Activated gamma-delta T cell treated with anti-CD3 and anti-CD28 coated beads, Interleukin-2, amount 50 U/mL, for 16 hours (primary cell): ENCODE measurements around the gene IL12RB1.
"Not testable (repeated sequence)": the region's sequence is repeated elsewhere in the genome, so short reads cannot be mapped to it uniquely, and the experiment has no call there.

Source experiments
- DNase-seq: peaks from one replicate; pipeline ENCODE4 v3.0.0-alpha.2; 2020; ENCODE audit warnings: low read depth

Gene IL12RB1

GRCh38 chr19:18110609-18111232, 24.0 kb upstream of the IL12RB1 start:
- no peak for DNase-seq

- DNase-seq = no peak
These were observed 23.2 kb upstream of the IL12RB1 start for GRCh38 chr19:18109733-18110608.

- no peak for DNase-seq
These were observed 22.6 kb upstream of the IL12RB1 start for GRCh38 chr19:18109341-18109732.

- no peak for DNase-seq
These were observed 22.2 kb upstream of the IL12RB1 start for GRCh38 chr19:18108897-18109296.

- DNase-seq = no peak
These were observed 20.5 kb upstream of the IL12RB1 start for GRCh38 chr19:18107235-18107634.

GRCh38 chr19:18105259-18105658, 18.5 kb upstream of the IL12RB1 start:
- not testable (repeated sequence) for DNase-seq

- DNase-seq = no peak
These were observed 18.0 kb upstream of the IL12RB1 start for GRCh38 chr19:18104793-18105131.

GRCh38 chr19:18102916-18103542, 16.3 kb upstream of the IL12RB1 start:
- DNase-seq = no peak

- DNase-seq = no peak
These were observed 14.5 kb upstream of the IL12RB1 start for GRCh38 chr19:18101268-18101667.

- no peak for DNase-seq
These were observed 14.0 kb upstream of the IL12RB1 start for GRCh38 chr19:18100710-18101109.

- no peak for DNase-seq
These were observed 12.9 kb upstream of the IL12RB1 start for GRCh38 chr19:18099623-18099995.

- DNase-seq = no peak
These were observed 12.3 kb upstream of the IL12RB1 start for GRCh38 chr19:18098891-18099622.

GRCh38 chr19:18097993-18098890, 11.5 kb upstream of the IL12RB1 start:
- DNase-seq = no peak

GRCh38 chr19:18097217-18097992, 10.7 kb upstream of the IL12RB1 start, which contains the start of gene MAST3:
Gene MAST3, plus strand, starts transcription at chr19:18097778. Its CDS starts 15 bp downstream, at chr19:18097793.
- peak; percentile 82 for DNase-seq

- no peak for DNase-seq
These were observed 9.5 kb upstream of the IL12RB1 start for GRCh38 chr19:18096258-18096657.

GRCh38 chr19:18093439-18094161, 6.9 kb upstream of the IL12RB1 start:
- DNase-seq = no peak

- DNase-seq = peak; percentile 74
These were observed 4.5 kb upstream of the IL12RB1 start for GRCh38 chr19:18091217-18091608.

GRCh38 chr19:18090545-18091216, 3.9 kb upstream of the IL12RB1 start:
- no peak for DNase-seq

- no peak for DNase-seq
These were observed 3.0 kb upstream of the IL12RB1 start for GRCh38 chr19:18089726-18090125.
